ENCODE measurements around the gene ZNF609. TPM values are rescaled to one million over a fixed set of nuclear protein-coding genes. Genes with fewer than 3 reads are reported as not detected.

ZNF609 gene
- polyA plus RNA-seq, 1 donor (not counting 4 experiments of a cell fraction or from before 2014, with no cell fraction given), result 16.9 TPM

DNA sequence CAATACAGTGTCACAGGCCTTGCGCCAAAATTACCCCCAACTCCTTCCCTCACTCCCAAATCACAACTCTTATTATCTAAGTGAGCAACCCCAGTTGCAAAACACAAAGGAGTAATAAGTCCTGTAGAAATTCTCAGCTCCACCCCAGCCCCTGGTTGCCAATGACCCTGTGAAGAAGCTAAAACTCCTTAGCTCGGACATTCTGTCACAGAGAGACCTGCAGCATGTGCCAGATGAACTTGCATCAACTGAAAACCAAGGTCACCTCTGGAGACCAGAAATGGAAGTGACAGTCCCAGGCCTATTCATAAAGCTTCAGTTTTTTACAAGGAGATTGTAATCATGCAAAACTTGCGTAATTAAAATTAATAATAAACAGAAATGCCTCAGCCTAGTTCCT is 259.8 kb downstream of the ZNF609 start:
- dilution Hi-C loops (cut with MboI; ENCODE audit: extremely low pct_ligation_motif_present, low sequenced_read_pairs), result no loop called here
- no peak overlapping the region for H2AFZ ChIP-seq (ENCODE audit: control insufficient read depth, low read length)
- H3K27me3 ChIP-seq (ENCODE audit: control insufficient read depth, extremely low read depth, insufficient read depth, low read length), result no peaks in the 10 kb centered on the region
- no peak for FAIRE-seq
- H3K4me2 ChIP-seq (ENCODE audit: control insufficient read depth, extremely low read depth, insufficient read depth, low read depth, low read length), result no peak overlapping the region
- H4K20me1 ChIP-seq (ENCODE audit: control insufficient read depth, extremely low read depth, insufficient read depth, low read length), result no peaks in the 10 kb centered on the region
- H3K27ac ChIP-seq (ENCODE audit: control insufficient read depth, insufficient read depth, low read length), result no peak overlapping the region
- no peak overlapping the region for H3K9ac ChIP-seq (ENCODE audit: control insufficient read depth, extremely low read depth, insufficient read depth, low read length)
- H3K36me3 ChIP-seq (ENCODE audit: control insufficient read depth in 2 of 2, extremely low read depth in 1 of 2, insufficient read depth in 2 of 2, low read length in 2 of 2), result no peaks in the 10 kb centered on the region
- no peak for TF ChIP-seq EZH2 (IDR thresholded peaks at IDR 0.05; ENCODE audit: low read length)
- TF ChIP-seq, protein P1, sequence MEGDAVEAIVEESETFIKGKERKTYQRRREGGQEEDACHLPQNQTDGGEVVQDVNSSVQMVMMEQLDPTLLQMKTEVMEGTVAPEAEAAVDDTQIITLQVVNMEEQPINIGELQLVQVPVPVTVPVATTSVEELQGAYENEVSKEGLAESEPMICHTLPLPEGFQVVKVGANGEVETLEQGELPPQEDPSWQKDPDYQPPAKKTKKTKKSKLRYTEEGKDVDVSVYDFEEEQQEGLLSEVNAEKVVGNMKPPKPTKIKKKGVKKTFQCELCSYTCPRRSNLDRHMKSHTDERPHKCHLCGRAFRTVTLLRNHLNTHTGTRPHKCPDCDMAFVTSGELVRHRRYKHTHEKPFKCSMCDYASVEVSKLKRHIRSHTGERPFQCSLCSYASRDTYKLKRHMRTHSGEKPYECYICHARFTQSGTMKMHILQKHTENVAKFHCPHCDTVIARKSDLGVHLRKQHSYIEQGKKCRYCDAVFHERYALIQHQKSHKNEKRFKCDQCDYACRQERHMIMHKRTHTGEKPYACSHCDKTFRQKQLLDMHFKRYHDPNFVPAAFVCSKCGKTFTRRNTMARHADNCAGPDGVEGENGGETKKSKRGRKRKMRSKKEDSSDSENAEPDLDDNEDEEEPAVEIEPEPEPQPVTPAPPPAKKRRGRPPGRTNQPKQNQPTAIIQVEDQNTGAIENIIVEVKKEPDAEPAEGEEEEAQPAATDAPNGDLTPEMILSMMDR (optimal IDR thresholded peaks at IDR 0.05 in 1 of 3, IDR thresholded peaks at IDR 0.05 in 1 of 3, conservative IDR thresholded peaks at IDR 0.05 in 1 of 3; ENCODE audit: extremely low read depth in 1 of 3, insufficient read depth in 2 of 3, low read length in 3 of 3), result no peak
- no peaks in the 10 kb centered on the region for H3K79me2 ChIP-seq (ENCODE audit: control insufficient read depth, insufficient read depth, low read length)
- H3K9me1 ChIP-seq (ENCODE audit: control insufficient read depth, extremely low read depth, insufficient read depth, low read length), result no peaks in the 10 kb centered on the region
- H3K9me3 ChIP-seq (ENCODE audit: control insufficient read depth, low read depth, low read length), result no peaks in the 10 kb centered on the region
- H3K4me1 ChIP-seq (ENCODE audit: control insufficient read depth, extremely low read depth, insufficient read depth, low read length), result no peaks in the 10 kb centered on the region
- DNase-seq (ENCODE audit: low read depth, low spot score), result no peak
- H3K4me3 ChIP-seq (ENCODE audit: control insufficient read depth in 2 of 3, extremely low read depth in 1 of 3, insufficient read depth in 2 of 3, low read depth in 1 of 3, low read length in 3 of 3), result no peak overlapping the region

DNA sequence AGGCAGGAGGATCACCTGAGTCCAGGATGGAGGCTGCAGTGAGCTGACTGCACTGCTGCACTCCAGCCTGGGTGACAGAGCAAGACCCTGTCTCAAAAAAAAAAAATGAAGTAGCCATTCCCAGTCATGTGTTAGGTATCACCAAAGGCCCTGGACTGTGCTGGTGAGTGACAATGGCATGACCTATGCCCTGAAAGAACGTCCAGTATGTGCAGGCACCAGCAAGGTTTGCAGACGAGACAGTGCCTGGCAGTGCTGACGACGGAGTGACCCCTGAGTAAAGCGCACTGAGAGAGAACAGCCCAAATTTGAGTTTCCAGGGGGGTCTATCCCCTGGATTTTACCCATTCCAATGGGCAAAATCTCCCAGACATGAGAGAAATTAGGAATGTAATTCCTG is 269.8 kb downstream of the ZNF609 start:
- Histone ChIP-seq H3K9me3 (ENCODE audit: control insufficient read depth, low read depth, low read length) (no peaks in the 10 kb centered on the region), H4K20me1 (ENCODE audit: control insufficient read depth, extremely low read depth, insufficient read depth, low read length) (no peaks in the 10 kb centered on the region), H3K36me3 (ENCODE audit: control insufficient read depth in 2 of 2, extremely low read depth in 1 of 2, insufficient read depth in 2 of 2, low read length in 2 of 2) (no peaks in the 10 kb centered on the region), H3K9ac (ENCODE audit: control insufficient read depth, extremely low read depth, insufficient read depth, low read length) (no peak overlapping the region), H3K4me1 (ENCODE audit: control insufficient read depth, extremely low read depth, insufficient read depth, low read length) (no peaks in the 10 kb centered on the region), H3K4me3 (ENCODE audit: control insufficient read depth in 2 of 3, extremely low read depth in 1 of 3, insufficient read depth in 2 of 3, low read depth in 1 of 3, low read length in 3 of 3) (no peak overlapping the region), H3K79me2 (ENCODE audit: control insufficient read depth, insufficient read depth, low read length) (no peaks in the 10 kb centered on the region), H3K4me2 (ENCODE audit: control insufficient read depth, extremely low read depth, insufficient read depth, low read depth, low read length) (no peak overlapping the region), H2AFZ (ENCODE audit: control insufficient read depth, low read length) (no peak overlapping the region), H3K27me3 (ENCODE audit: control insufficient read depth, extremely low read depth, insufficient read depth, low read length) (no peaks in the 10 kb centered on the region), H3K9me1 (ENCODE audit: control insufficient read depth, extremely low read depth, insufficient read depth, low read length) (no peaks in the 10 kb centered on the region), H3K27ac (ENCODE audit: control insufficient read depth, insufficient read depth, low read length) (no peak overlapping the region)
- FAIRE-seq (no peak), DNase-seq (ENCODE audit: low read depth, low spot score) (no peak)
- dilution Hi-C loops (cut with MboI; ENCODE audit: extremely low pct_ligation_motif_present, low sequenced_read_pairs), result no loop called here
- TF ChIP-seq, protein P1 (optimal IDR thresholded peaks at IDR 0.05 in 1 of 3, IDR thresholded peaks at IDR 0.05 in 1 of 3, conservative IDR thresholded peaks at IDR 0.05 in 1 of 3; ENCODE audit: extremely low read depth in 1 of 3, insufficient read depth in 2 of 3, low read length in 3 of 3), result no peak
- no peak for TF ChIP-seq EZH2 (IDR thresholded peaks at IDR 0.05; ENCODE audit: low read length)
